GM12878 (cell line): ENCODE results near the gene TRIM25. TPM values are rescaled to one million over a fixed set of nuclear protein-coding genes. Genes with fewer than 3 reads are reported as not detected.

ENCODE experiments used
- ATAC-seq: fragments of 200-7000 bp; cut with Tn5 transposase; 3 replicates; pipeline ENCODE4 v1.9.1; 2020; ENCODE audit warnings: mild to moderate bottlenecking, moderate library complexity
- BruUV-seq: library from RNA; stranded (reverse); fragments of 400-500 nt; replicated peaks from 2 replicates; lab custom pipeline; 2021; lab: Mats Ljungman, UMichigan
- CTCF ChIA-PET: fragments of 300-600 bp; sonication (Branson Sonifier 250); formaldehyde crosslinking; extraction: SDS; loops from one replicate; lab custom pipeline; 2021; ENCODE audit warnings: inconsistent platforms; lab: Yijun Ruan, JAX
- POLR2A ChIA-PET: fragments of 350-600 bp; formaldehyde crosslinking; extraction: SDS; loops from one replicate; lab custom pipeline; 2021; ENCODE audit warnings: inconsistent platforms; lab: Charles Lee
- RAD21 ChIA-PET: fragments of 300-600 bp; sonication (Branson Sonifier 250); formaldehyde crosslinking; loops from one replicate; lab custom pipeline; 2023; ENCODE audit warnings: antibody characterized with exemption; ENCODE audit not compliant: unreplicated experiment; lab: Charles Lee
- SMC1A ChIA-PET: fragments of 300-600 bp; sonication (Branson Sonifier 250); formaldehyde crosslinking; loops from one replicate; lab custom pipeline; 2023; ENCODE audit not compliant: unreplicated experiment, uncharacterized antibody; lab: Charles Lee
- DNase-seq: peaks from one replicate; pipeline ENCODE4 v3.0.0-alpha.2; 2011; ENCODE audit warnings: low read depth, low spot score
- FAIRE-seq: peaks from 3 replicates; lab custom pipeline; 2011; peaks lifted over from hg19 to GRCh38; lab: Jason Lieb, UNC
- H2AFZ ChIP-seq: 2 replicates; pipeline ENCODE4 v1.6.0; 2011; ENCODE audit warnings: low read depth, low read length, control low read depth; ENCODE audit not compliant: control insufficient read depth
- H3K27ac ChIP-seq: 2 replicates; pipeline ENCODE4 v1.5.1; 2011; ENCODE audit warnings: control low read depth; ENCODE audit not compliant: control insufficient read depth, insufficient read depth
- H3K27me3 ChIP-seq, 2 experiments: replicated peaks in 1 of 2; 2 replicates each; pipeline versions ENCODE4 v1.6.0 to v1.6.1; 2011; ENCODE audit warnings: low read length in 1 of 2; ENCODE audit not compliant: control insufficient read depth in 2 of 2, insufficient read depth in 2 of 2
- H3K36me3 ChIP-seq, 2 experiments: 2 replicates each; pipeline ENCODE4 v1.5.1; 2011; ENCODE audit warnings: low read length in 1 of 2; ENCODE audit not compliant: control insufficient read depth in 2 of 2, insufficient read depth in 2 of 2
- H3K4me1 ChIP-seq: 2 replicates; pipeline ENCODE4 v1.6.1; 2011; ENCODE audit warnings: mild to moderate bottlenecking, low read length, moderate library complexity, mixed read lengths; ENCODE audit not compliant: control insufficient read depth, insufficient read depth
- H3K4me2 ChIP-seq: 2 replicates; pipeline ENCODE4 v1.6.0; 2011; ENCODE audit warnings: control low read depth; ENCODE audit not compliant: control insufficient read depth, insufficient read depth
- H3K4me3 ChIP-seq: fragments of 200-600 bp; sonication (generic); 2 replicates; pipeline ENCODE4 v1.5.1; 2016
- H3K79me2 ChIP-seq: 2 replicates; pipeline ENCODE4 v1.6.0; 2011; ENCODE audit warnings: low read length; ENCODE audit not compliant: control insufficient read depth, insufficient read depth
- H3K9ac ChIP-seq: 2 replicates; pipeline ENCODE4 v1.8.0; 2011; ENCODE audit warnings: low read length, control low read depth, mixed read lengths; ENCODE audit not compliant: control insufficient read depth, insufficient read depth
- H3K9me3 ChIP-seq: replicated peaks from 3 replicates; pipeline ENCODE4 v1.5.1; 2011; ENCODE audit warnings: mild to moderate bottlenecking, low read length; ENCODE audit not compliant: control insufficient read depth, insufficient read depth
- H4K20me1 ChIP-seq: 2 replicates; pipeline ENCODE4 v1.6.0; 2011; ENCODE audit not compliant: control insufficient read depth, insufficient read depth
- BCLAF1 ChIP-seq: fragments of 450-650 bp; IDR thresholded peaks from 2 replicates; pipeline ENCODE4 v1.6.1; 2017; ENCODE audit warnings: antibody characterized with exemption, mild to moderate bottlenecking, moderate library complexity
- BRCA1 ChIP-seq: IDR thresholded peaks from 2 replicates; pipeline ENCODE4 v1.6.1; 2011; ENCODE audit warnings: low read depth, low read length, improper control_type of control experiment
- E2F8 ChIP-seq: fragments of 450-650 bp; IDR thresholded peaks from 2 replicates; pipeline ENCODE4 v1.6.1; 2018; ENCODE audit warnings: mild to moderate bottlenecking, low read depth, moderate library complexity; ENCODE audit not compliant: partially characterized antibody
- ELK1 ChIP-seq: IDR thresholded peaks from 2 replicates; pipeline ENCODE4 v1.6.1; 2012; ENCODE audit warnings: low read depth, low read length, improper control_type of control experiment
- IKZF1 ChIP-seq: fragments of 450-650 bp; conservative IDR thresholded peaks from 2 replicates; pipeline ENCODE4 v1.6.1; 2017; ENCODE audit warnings: antibody characterized with exemption, mild to moderate bottlenecking
- KAT2A ChIP-seq: conservative IDR thresholded peaks from 2 replicates; pipeline ENCODE4 v1.6.1; 2011; ENCODE audit warnings: low read depth, low read length; ENCODE audit not compliant: control insufficient read depth
- LARP7 ChIP-seq: fragments of 450-650 bp; IDR thresholded peaks from 2 replicates; pipeline ENCODE4 v1.6.1; 2017; ENCODE audit warnings: mild to moderate bottlenecking
- MAX ChIP-seq: IDR thresholded peaks from 2 replicates; pipeline ENCODE4 v1.6.1; 2012; ENCODE audit warnings: low read depth, low read length, improper control_type of control experiment
- SMC3 ChIP-seq: IDR thresholded peaks from 2 replicates; pipeline ENCODE4 v1.6.1; 2011; ENCODE audit warnings: low read length, improper control_type of control experiment, borderline replicate concordance
- SUPT20H ChIP-seq: IDR thresholded peaks from 2 replicates; pipeline ENCODE4 v1.6.1; 2011; ENCODE audit warnings: low read depth, mild to moderate bottlenecking, low read length, moderate library complexity, borderline replicate concordance; ENCODE audit not compliant: control insufficient read depth
- TCF12 ChIP-seq: IDR thresholded peaks from 2 replicates; pipeline ENCODE4 v1.6.1; 2011; ENCODE audit warnings: low read depth, mild to moderate bottlenecking, low read length
- YY1 ChIP-seq: IDR thresholded peaks from 2 replicates; pipeline ENCODE4 v1.6.1; 2011; ENCODE audit warnings: low read depth, mild to moderate bottlenecking, low read length
- ZBED1 ChIP-seq: IDR thresholded peaks from 2 replicates; pipeline ENCODE4 v1.6.1; 2016; ENCODE audit warnings: borderline replicate concordance
- ZNF274 ChIP-seq: IDR thresholded peaks from one replicate; pipeline ENCODE4 v1.8.0; 2011; ENCODE audit not compliant: insufficient read length, insufficient read depth
- WGBS: methylation state at CpG from one replicate; pipeline ENCODE4 v1.1.6; 2016; ENCODE audit warnings: low lambda C conversion rate; ENCODE audit not compliant: insufficient replicate concordance, insufficient coverage; ENCODE audit errors: missing lambda C conversion rate; 5-methylcytosine and 5-hydroxymethylcytosine counted together
- in situ Hi-C: fragments of 300-500 bp; cut with MboI; formaldehyde crosslinking; loops from 9 replicates; pipeline ENCODE4 v1.14.3; 2018; ENCODE audit warnings: mixed read lengths
- intact Hi-C: fragments of 100-400 bp; cut with micrococcal nuclease; formaldehyde crosslinking; loops from one replicate; pipeline ENCODE4 v1.14.2; 2022; ENCODE audit not compliant: unreplicated experiment
- polyA plus RNA-seq, 11 experiments: library from polyadenylated mRNA; depleted of rRNA in 4 of 11; unstranded in 6 of 11; stranded (reverse) in 5 of 11; fragments of >200 nt; fragmentation: Nextera tagmentation in 4 of 11; fragmentation: Illumina TruSeq in 1 of 11; extraction: Ambion mirVana in 4 of 11; extraction: Trizol in 1 of 11; gene quantifications; 1 replicate in 1 of 11; 2 replicates in 10 of 11; pipeline versions ENCODE4 v1.2.1 to v1.2.3, GENCODE V29; 2011 to 2016; ENCODE audit warnings: inconsistent platforms in 2 of 11, missing spikeins in 2 of 11, low read depth in 1 of 11
- total RNA-seq, 4 experiments: library from RNA; depleted of rRNA in 3 of 4; stranded (reverse); fragments of >200 nt in 3 of 4; fragmentation: Illumina TruSeq in 1 of 4; extraction: Trizol in 1 of 4; gene quantifications; 2 replicates each; pipeline versions ENCODE4 v1.2.1 to v1.2.3, GENCODE V29; 2013 to 2021

TRIM25 gene
- total and polyA plus RNA-seq, 10 of the 15 experiments (the other 5 are each of a cell fraction or from before 2014, with no cell fraction given): 10.5 to 123 (median 51.3) TPM

- no peak overlapping the region for H3K27ac ChIP-seq
- FAIRE-seq (no peak), ATAC-seq (no peak), DNase-seq (no peak)
- POLR2A ChIA-PET: no interaction called here
- CTCF ChIA-PET: interaction anchor here (0.6 to 2.2 kb wide), 4 partner anchors 57 to 117 kb away, joined by 3 to 15 read pairs (median 4); no protein-coding TSS in a partner anchor
- H3K4me1 ChIP-seq: no peaks in the 10 kb centered on the region
- no peak overlapping the region for H3K4me2 ChIP-seq
- WGBS: 87% methylated on average over 6 of the region's 6 CpGs
- no TSS peak for BruUV-seq
- no peaks in the 10 kb centered on the region for H4K20me1 ChIP-seq
- H3K79me2 ChIP-seq: no peaks in the 10 kb centered on the region
- no peak overlapping the region for H3K4me3 ChIP-seq
- RAD21 ChIA-PET: no interaction called here
- H3K27me3 ChIP-seq: no peaks in the 10 kb centered on the region
- H3K36me3 ChIP-seq: peaks cover 0 to 13% of the 10 kb centered on the region in 2 experiments; a peak in 3 of 4 replicates
- SMC1A ChIA-PET: interaction anchor here (0.7 to 1.6 kb wide), 4 partner anchors 84 to 119 kb away, joined by 3 to 7 read pairs (median 4); no protein-coding TSS in a partner anchor
- H3K9ac ChIP-seq: no peak overlapping the region
- in situ Hi-C loops: loop anchor here (5.0 kb wide), 1 partner anchor 120 kb away; no protein-coding TSS in a partner anchor
- H2AFZ ChIP-seq: no peak overlapping the region
- intact Hi-C loops: no loop called here
- no peaks in the 10 kb centered on the region for H3K9me3 ChIP-seq
- TF ChIP-seq KAT2A (no peak), E2F8 (no peak), ZBED1 (no peak), ELK1 (no peak), TCF12 (no peak), BRCA1 (no peak), SMC3 (no peak), IKZF1 (no peak), BCLAF1 (no peak), ZNF274 (no peak), SUPT20H (no peak), YY1 (no peak), LARP7 (no peak), MAX (no peak)
Observed at GRCh38 chr17:56936697-56937322, 23.0 kb upstream of the TRIM25 start.
